HUDEP-2 (cell line): ENCODE measurements around the gene SHPK.
"Not testable (repeated sequence)": the region's sequence is repeated elsewhere in the genome, so short reads cannot be mapped to it uniquely, and the experiment has no call there.

Source experiments
- DNase-seq, 76 experiments: peaks; one replicate each; lab custom pipeline; 2025; ENCODE audit not compliant: unreplicated experiment in 76 of 76; lab: John Stamatoyannopoulos, UW

Gene SHPK

GRCh38 chr17:3594051-3594800 lies 41.8 kb downstream of the SHPK start:
- no peak for DNase-seq

- no peak for DNase-seq
Measured at GRCh38 chr17:3593384-3593783, 42.7 kb downstream of the SHPK start.

GRCh38 chr17:3592216-3592860 lies 43.7 kb downstream of the SHPK start:
- no peak for DNase-seq

GRCh38 chr17:3590768-3591167 lies 45.3 kb downstream of the SHPK start:
- no peak for DNase-seq

GRCh38 chr17:3590231-3590630 lies 45.8 kb downstream of the SHPK start:
- no peak for DNase-seq

GRCh38 chr17:3589784-3590183 lies 46.3 kb downstream of the SHPK start:
- no peak for DNase-seq

- no peak for DNase-seq
Measured at GRCh38 chr17:3585826-3586225, 50.2 kb downstream of the SHPK start.

- DNase-seq = no peak
Measured at GRCh38 chr17:3583456-3583855, 52.6 kb downstream of the SHPK start.

- DNase-seq = no peak
Measured at GRCh38 chr17:3582915-3583314, 53.1 kb downstream of the SHPK start.

GRCh38 chr17:3578667-3579066 lies 57.4 kb downstream of the SHPK start:
- not testable (repeated sequence) for DNase-seq

GRCh38 chr17:3576970-3577369 lies 59.1 kb downstream of the SHPK start:
- no peak for DNase-seq

- peak in 25 of 76 experiments; percentile 7 to 50 (median 16) for DNase-seq
Measured at GRCh38 chr17:3575511-3575910, 60.5 kb downstream of the SHPK start.

- DNase-seq = no peak
Measured at GRCh38 chr17:3574231-3574630, 61.8 kb downstream of the SHPK start.

GRCh38 chr17:3573246-3574100 lies 62.6 kb downstream of the SHPK start:
- peak in 2 of 76 experiments; percentile 6 to 11 for DNase-seq

GRCh38 chr17:3572231-3572630 lies 63.8 kb downstream of the SHPK start:
- DNase-seq = no peak

- DNase-seq = no peak
Measured at GRCh38 chr17:3571043-3571900, 64.8 kb downstream of the SHPK start.

- DNase-seq = no peak
Measured at GRCh38 chr17:3569534-3570137, 66.4 kb downstream of the SHPK start.

- DNase-seq = no peak
Measured at GRCh38 chr17:3566551-3566950, 69.5 kb downstream of the SHPK start.

- no peak for DNase-seq
Measured at GRCh38 chr17:3565143-3565542, 70.9 kb downstream of the SHPK start.

- DNase-seq = not testable (repeated sequence)
Measured at GRCh38 chr17:3564241-3564640, 71.8 kb downstream of the SHPK start.
